Testis (tissue), 2 donors: ENCODE results near the gene KPNA3.

Experiments
- POLR2A ChIP-seq: fragments of 450-650 bp; IDR thresholded peaks from one replicate; pipeline ENCODE4 v1.6.1; 2017; ENCODE audit warnings: antibody characterized with exemption, mild to moderate bottlenecking, moderate library complexity
- TF ChIP-seq, protein P1 (sequence below), 3 experiments: fragments of 450-650 bp in 2 of 3; fragments of 200-600 bp in 1 of 3; sonication (generic) in 1 of 3; IDR thresholded peaks; one replicate each; pipeline ENCODE4 v1.5.1; 2016 to 2019; ENCODE audit warnings: antibody characterized with exemption in 3 of 3, mild to moderate bottlenecking in 2 of 3, moderate library complexity in 1 of 3

DNA sequence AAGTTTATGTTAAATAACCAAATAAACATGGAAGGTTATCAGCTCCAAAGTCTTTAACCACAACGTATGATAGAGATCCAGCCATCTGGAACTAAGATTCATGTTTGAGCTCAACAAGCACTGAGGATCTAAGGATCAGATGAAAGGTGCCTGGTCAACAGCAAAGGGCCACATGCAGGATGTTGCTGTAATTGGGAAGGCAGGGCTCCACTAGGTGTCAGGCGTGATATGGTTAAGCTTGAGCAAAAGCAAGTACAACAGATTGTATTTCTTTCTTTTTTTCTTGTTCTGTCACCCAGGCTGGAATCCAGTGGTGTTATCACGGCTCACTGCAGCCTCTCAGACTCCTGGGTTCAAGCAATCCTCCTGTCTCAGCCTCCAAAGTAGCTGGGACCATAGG is 113.2 kb downstream of the KPNA3 start:
- TF ChIP-seq, protein P1, sequence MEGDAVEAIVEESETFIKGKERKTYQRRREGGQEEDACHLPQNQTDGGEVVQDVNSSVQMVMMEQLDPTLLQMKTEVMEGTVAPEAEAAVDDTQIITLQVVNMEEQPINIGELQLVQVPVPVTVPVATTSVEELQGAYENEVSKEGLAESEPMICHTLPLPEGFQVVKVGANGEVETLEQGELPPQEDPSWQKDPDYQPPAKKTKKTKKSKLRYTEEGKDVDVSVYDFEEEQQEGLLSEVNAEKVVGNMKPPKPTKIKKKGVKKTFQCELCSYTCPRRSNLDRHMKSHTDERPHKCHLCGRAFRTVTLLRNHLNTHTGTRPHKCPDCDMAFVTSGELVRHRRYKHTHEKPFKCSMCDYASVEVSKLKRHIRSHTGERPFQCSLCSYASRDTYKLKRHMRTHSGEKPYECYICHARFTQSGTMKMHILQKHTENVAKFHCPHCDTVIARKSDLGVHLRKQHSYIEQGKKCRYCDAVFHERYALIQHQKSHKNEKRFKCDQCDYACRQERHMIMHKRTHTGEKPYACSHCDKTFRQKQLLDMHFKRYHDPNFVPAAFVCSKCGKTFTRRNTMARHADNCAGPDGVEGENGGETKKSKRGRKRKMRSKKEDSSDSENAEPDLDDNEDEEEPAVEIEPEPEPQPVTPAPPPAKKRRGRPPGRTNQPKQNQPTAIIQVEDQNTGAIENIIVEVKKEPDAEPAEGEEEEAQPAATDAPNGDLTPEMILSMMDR (IDR thresholded peaks at IDR 0.05): no peak
- TF ChIP-seq POLR2A: no peak
